K562 (cell line): ENCODE data around the gene DBNL. TPM values are rescaled to one million over a fixed set of nuclear protein-coding genes. Genes with fewer than 3 reads are reported as not detected.

ENCODE experiments used
- CBX5 ChIP-seq: IDR thresholded peaks from 2 replicates; pipeline ENCODE4 v1.6.1; 2014; ENCODE audit warnings: low read depth, borderline replicate concordance
- CC2D1A ChIP-seq: fragments of 450-650 bp; IDR thresholded peaks from 2 replicates; pipeline ENCODE4 v1.6.1; 2017; ENCODE audit warnings: mild to moderate bottlenecking
- CTCF ChIP-seq, 3 experiments: IDR thresholded peaks in 2 of 3; conservative IDR thresholded peaks in 1 of 3; 2 replicates each; pipeline ENCODE4 v1.5.1; 2011 to 2012; ENCODE audit warnings: low read length in 3 of 3, mild to moderate bottlenecking in 3 of 3, control low read depth in 2 of 3, improper control_type of control experiment in 1 of 3, inconsistent platforms in 1 of 3, low read depth in 1 of 3, mixed read lengths in 1 of 3, moderate library complexity in 1 of 3; ENCODE audit not compliant: insufficient read depth in 2 of 3
- HEY1 ChIP-seq: fragments of 250-450 bp; sonication (Bioruptor Pico); IDR thresholded peaks from 2 replicates; pipeline ENCODE4 v1.5.0; 2020; ENCODE audit warnings: mild to moderate bottlenecking, moderate library complexity, borderline replicate concordance
- KAT7 ChIP-seq: sonication (generic); formaldehyde crosslinking; IDR thresholded peaks from 2 replicates; pipeline ENCODE4 v1.8.0; 2022; ENCODE audit warnings: missing genetic modification reagents, mild to moderate bottlenecking, borderline replicate concordance
- NFE2L1 ChIP-seq: fragments of 450-650 bp; IDR thresholded peaks from 2 replicates; pipeline ENCODE4 v1.6.1; 2016; ENCODE audit warnings: missing genetic modification characterization, low read depth, mild to moderate bottlenecking, missing compliant biosample characterization, moderate library complexity, borderline replicate concordance
- NFIX ChIP-seq: fragments of 250-450 bp; sonication (Bioruptor Pico); IDR thresholded peaks from 2 replicates; pipeline ENCODE4 v1.4.0; 2020; ENCODE audit warnings: low read depth, mild to moderate bottlenecking, moderate library complexity
- PHF8 ChIP-seq: fragments of 200-600 bp; sonication (generic); IDR thresholded peaks from 2 replicates; pipeline ENCODE4 v1.6.1; 2012; ENCODE audit warnings: mixed run types, mild to moderate bottlenecking, inconsistent platforms, low read length, moderate library complexity, borderline replicate concordance
- PRDM10 ChIP-seq: fragments of 450-650 bp; IDR thresholded peaks from 2 replicates; pipeline ENCODE4 v1.6.1; 2018; ENCODE audit not compliant: partially characterized antibody
- PTRF ChIP-seq: fragments of 450-650 bp; IDR thresholded peaks from 2 replicates; pipeline ENCODE4 v1.6.1; 2016; ENCODE audit warnings: mild to moderate bottlenecking, missing genetic modification characterization, missing compliant biosample characterization
- RBM34 ChIP-seq: fragments of 200-400 bp; formaldehyde crosslinking; IDR thresholded peaks from 2 replicates; pipeline ENCODE4 v1.6.1; 2018; ENCODE audit warnings: low read length, borderline replicate concordance; ENCODE audit not compliant: insufficient read depth
- SNIP1 ChIP-seq: fragments of 450-650 bp; IDR thresholded peaks from 2 replicates; pipeline ENCODE4 v1.7.1; 2017; ENCODE audit warnings: low read depth, mild to moderate bottlenecking
- SRSF7 ChIP-seq: fragments of 200-400 bp; formaldehyde crosslinking; optimal IDR thresholded peaks from 2 replicates; pipeline ENCODE3; 2017; ENCODE audit warnings: mild to moderate bottlenecking, low read depth, low read length
- TRIM28 ChIP-seq: fragments of 450-650 bp; IDR thresholded peaks from 2 replicates; pipeline ENCODE4 v1.6.1; 2017
- ZHX1 ChIP-seq: fragments of 150-350 bp; conservative IDR thresholded peaks from 2 replicates; pipeline ENCODE4 v1.6.1; 2014; ENCODE audit warnings: low read length
- ZNF175 ChIP-seq: fragments of 200-800 bp; sonication (Bioruptor generic); IDR thresholded peaks from 2 replicates; pipeline ENCODE4 v1.6.1; 2016; ENCODE audit warnings: low read depth, mild to moderate bottlenecking, missing genetic modification characterization, missing compliant biosample characterization
- ZNF23 ChIP-seq: fragments of 250-450 bp; sonication (Bioruptor Pico); IDR thresholded peaks from 2 replicates; pipeline ENCODE4 v1.4.0; 2020; ENCODE audit warnings: mild to moderate bottlenecking
- ZNF408 ChIP-seq: fragments of 250-450 bp; sonication (Bioruptor Pico); IDR thresholded peaks from 2 replicates; pipeline ENCODE4 v1.4.0; 2020; ENCODE audit warnings: low read depth, mild to moderate bottlenecking, moderate library complexity
- ZNF584 ChIP-seq: fragments of 200-800 bp; sonication (Bioruptor generic); IDR thresholded peaks from 2 replicates; pipeline ENCODE4 v1.6.1; 2016; ENCODE audit warnings: low read depth, mild to moderate bottlenecking, missing genetic modification characterization, missing compliant biosample characterization
- polyA plus RNA-seq, 8 experiments: library from polyadenylated mRNA; depleted of rRNA in 4 of 8; stranded (reverse) in 5 of 8; unstranded in 3 of 8; fragments of >200 nt; fragmentation: Nextera tagmentation in 2 of 8; fragmentation: Illumina TruSeq in 1 of 8; extraction: Ambion mirVana in 2 of 8; extraction: Trizol in 1 of 8; gene quantifications; 2 replicates each; pipeline versions ENCODE4 v1.2.1 to v1.2.3, GENCODE V29; 2011 to 2014; ENCODE audit warnings: inconsistent platforms in 1 of 8, missing spikeins in 1 of 8
- total RNA-seq, 7 experiments: library from RNA; depleted of rRNA in 6 of 7; stranded (reverse); fragments of >200 nt in 6 of 7; fragmentation: Illumina TruSeq in 2 of 7; extraction: Trizol in 2 of 7; gene quantifications; 2 replicates each; pipeline versions ENCODE4 v1.2.1 to v1.2.3, GENCODE V29; 2011 to 2021; ENCODE audit warnings: low replicate concordance in 1 of 7

The DBNL gene
- total and polyA plus RNA-seq, 9 of the 15 experiments (the other 6 are each of a cell fraction or from before 2014, with no cell fraction given), result 1.9 to 65.1 (median 38.9) TPM

GRCh38 chr7:44044315-44045225 lies at the start of gene DBNL (continued):
- TF ChIP-seq HEY1 (CRISPR knock-in tag) (no peak), NFE2L1 (tag) (no peak), TRIM28 (no peak), ZNF23 (no peak), PRDM10 (peak; percentile 9), ZNF584 (CRISPR knock-in tag) (no peak), CBX5 (no peak), PTRF (tag) (no peak), SNIP1 (no peak), ZHX1 (no peak), RBM34 (no peak), KAT7 (CRISPR knock-in tag) (no peak), ZNF408 (CRISPR knock-in tag) (no peak), CC2D1A (no peak), NFIX (no peak), SRSF7 (no peak), ZNF175 (no peak), PHF8 (peak; percentile 89; the same call in 1 of the 2 replicates), CTCF (IDR thresholded peaks at IDR 0.05 in 2 of 3, conservative IDR thresholded peaks at IDR 0.05 in 1 of 3; ENCODE audit: insufficient read depth in 2 of 3, low read depth in 1 of 3, low read length in 3 of 3) (no peak; a peak in 2 of 6 replicates)
